Right renal pelvis (tissue), 4 donors: ENCODE measurements around the gene RNF224. TPM values are rescaled to one million over a fixed set of nuclear protein-coding genes. Genes with fewer than 3 reads are reported as not detected.

Experiments
- DNase-seq, 4 donors: peaks; one replicate each; pipeline ENCODE4 v3.0.0-alpha.2; 2013; ENCODE audit warnings: low read depth in 4 of 4, low spot score in 3 of 4, missing footprints in 1 of 4
- polyA plus RNA-seq, 4 donors: library from polyadenylated mRNA; unstranded; fragments of 120-200 nt; gene quantifications; one replicate each; pipeline ENCODE4 v1.2.1, GENCODE V29; 2013; ENCODE audit not compliant: insufficient read length in 4 of 4

Gene RNF224
- polyA plus RNA-seq, 4 donors: 5.1 to 14.5 (median 9.7) TPM

DNA sequence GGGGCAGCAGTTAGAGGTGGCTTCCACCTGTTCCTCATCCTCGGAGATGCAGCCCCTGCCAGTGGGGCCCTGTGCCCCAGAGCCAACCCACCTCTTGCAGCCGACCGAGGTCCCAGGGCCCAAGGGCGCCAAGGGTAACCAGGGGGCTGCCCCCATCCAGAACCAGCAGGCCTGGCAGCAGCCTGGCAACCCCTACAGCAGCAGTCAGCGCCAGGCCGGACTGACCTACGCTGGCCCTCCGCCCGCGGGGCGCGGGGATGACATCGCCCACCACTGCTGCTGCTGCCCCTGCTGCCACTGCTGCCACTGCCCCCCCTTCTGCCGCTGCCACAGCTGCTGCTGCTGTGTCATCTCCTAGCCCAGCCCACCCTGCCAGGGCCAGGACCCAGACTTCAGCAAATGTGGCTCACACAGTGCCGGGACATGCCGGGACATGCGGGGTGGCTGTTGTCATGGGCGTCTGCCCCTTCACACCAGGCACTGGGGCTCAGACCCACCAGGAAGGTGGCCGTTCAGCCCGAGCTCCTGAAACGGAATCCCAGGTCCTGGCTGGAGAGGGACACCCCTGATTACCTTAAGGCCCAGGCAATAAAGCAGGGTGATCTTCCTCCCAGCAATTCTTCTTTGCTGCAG, 1.5 kb upstream of the RNF224 start:
- DNase-seq: no peak

DNA sequence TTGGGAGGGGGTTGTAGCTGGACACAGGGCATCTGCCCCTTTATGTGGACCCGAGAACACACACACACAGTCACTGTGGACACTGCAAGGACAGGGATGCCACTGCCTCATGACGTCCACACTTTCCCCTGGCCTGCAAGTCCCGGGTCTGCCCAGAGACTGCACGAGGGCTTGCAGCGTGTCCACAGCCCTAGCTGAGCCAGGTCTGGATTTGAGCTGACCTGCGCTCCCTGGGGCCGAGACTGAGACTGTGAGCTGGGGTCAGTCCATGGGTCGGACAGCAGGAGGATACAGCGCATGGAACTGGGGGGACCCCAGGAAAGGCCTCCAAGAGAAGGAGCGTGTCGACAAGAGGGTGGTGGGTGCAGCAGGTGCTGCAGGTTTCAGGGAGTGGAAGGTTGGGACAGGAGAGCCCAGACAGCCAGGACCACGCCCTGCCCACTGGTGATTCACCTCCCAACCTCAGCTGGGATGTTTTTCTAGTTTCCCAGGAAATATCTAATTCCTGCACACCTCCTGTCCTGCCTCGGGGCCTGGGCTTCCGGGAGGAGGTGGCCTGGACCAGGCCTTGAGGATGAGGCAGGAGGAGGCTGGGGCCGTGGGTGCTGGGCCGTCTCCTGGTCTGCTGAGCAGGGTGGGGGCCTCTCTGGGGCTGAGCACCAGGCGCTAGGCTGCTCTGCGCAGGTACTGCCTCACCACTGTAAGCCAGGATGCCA, 806 bp upstream of the RNF224 start:
- no peak for DNase-seq

DNA sequence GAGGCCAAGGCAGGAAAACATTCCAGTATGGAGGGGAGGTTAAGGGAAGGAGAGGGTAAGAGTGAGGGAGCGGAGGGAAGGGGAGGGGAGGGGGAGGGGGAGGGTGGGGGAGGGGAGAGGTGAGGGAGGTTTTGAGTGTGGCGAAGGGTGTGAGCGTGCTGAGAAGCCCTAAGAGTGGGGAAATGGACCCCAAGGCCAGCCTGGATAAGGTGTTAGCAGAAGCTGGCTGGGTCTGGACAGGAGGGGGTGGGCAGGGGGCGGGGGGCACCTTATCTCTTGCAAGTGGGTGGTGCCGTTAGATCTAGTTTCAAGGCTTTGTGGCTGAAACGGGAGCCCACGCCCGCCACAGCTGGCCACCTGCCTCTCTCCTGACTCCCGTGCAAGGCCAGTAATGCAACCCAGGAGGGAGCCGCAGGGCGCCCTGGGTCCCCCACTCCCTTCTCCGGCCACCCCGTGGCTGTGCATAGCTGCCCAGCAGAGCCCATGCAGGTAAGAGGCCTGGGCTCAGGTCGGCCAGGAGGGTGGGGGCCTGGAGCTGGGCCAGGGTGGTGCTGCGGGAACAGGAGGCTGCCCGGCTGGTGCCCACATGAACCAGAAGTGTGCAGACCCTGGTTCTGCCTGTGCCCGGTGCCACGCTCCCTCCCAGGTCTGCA, 677 bp downstream of the RNF224 start:
- DNase-seq: no peak

DNA sequence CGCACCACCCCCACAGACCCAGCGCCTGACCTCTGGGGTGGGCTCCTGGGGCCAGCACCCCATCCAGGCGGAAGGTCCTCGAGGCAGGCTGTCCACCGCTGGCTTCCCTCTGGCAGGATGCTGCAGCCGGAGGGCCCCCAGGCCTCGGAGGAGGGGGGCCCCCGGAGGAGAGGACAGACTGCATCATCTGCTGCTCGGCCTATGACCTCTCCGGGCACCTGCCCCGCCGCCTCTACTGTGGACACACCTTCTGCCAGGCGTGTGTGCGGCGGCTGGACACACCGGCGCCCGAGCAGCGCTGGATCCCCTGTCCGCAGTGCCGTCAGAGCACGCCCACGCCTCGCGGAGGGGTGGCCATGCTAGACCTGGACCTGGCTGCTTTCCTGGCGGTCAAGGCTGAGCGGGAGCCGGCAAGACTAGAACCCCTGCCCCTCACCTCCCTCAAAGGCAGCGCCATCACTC, 1.2 kb downstream of the RNF224 start:
- no peak for DNase-seq

DNA sequence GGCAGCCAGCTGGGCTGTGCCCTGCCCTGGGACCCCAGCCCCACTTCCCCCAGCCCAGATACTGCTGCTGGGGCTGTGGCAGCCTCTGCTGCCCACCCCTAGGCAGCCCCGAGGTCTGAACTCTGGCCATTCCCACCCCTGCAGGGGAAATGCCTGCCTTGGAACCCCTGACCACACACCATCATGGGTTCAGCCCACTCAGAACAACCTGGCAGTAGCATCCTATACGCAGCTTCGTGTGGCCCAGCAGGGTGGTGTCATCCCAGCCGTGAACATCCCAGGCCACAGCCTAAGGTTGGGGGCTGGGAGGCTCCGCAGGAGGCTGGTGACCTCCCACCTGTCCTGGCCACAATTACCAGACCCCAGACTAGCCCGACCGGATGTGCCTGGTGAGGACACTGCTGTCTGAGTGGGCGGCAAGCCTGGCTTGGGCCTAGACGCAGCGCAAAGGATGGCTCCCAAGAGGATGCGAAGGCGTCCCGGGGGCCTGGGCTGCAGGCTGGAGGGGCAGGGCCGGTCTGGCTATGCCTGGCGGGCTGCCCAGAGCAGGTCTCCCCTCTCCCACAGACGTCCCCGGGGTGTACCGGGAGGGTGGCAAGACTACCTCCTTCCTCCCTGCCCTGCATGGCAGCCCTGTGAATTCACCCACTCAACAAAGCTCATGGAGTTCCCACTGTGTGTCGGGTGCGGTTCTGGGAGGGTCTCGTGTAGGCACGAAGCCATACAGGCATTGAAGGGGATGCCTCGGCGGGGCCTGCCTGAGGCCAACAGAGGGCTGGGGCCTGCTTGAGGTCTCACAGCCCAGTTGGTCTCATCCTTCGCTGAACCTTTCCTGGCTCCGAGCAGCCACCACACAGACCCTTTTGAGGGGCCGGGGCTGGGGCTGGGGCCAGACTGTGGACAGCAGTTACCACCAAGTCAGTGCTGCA, 1.9 kb downstream of the RNF224 start:
- no peak for DNase-seq

DNA sequence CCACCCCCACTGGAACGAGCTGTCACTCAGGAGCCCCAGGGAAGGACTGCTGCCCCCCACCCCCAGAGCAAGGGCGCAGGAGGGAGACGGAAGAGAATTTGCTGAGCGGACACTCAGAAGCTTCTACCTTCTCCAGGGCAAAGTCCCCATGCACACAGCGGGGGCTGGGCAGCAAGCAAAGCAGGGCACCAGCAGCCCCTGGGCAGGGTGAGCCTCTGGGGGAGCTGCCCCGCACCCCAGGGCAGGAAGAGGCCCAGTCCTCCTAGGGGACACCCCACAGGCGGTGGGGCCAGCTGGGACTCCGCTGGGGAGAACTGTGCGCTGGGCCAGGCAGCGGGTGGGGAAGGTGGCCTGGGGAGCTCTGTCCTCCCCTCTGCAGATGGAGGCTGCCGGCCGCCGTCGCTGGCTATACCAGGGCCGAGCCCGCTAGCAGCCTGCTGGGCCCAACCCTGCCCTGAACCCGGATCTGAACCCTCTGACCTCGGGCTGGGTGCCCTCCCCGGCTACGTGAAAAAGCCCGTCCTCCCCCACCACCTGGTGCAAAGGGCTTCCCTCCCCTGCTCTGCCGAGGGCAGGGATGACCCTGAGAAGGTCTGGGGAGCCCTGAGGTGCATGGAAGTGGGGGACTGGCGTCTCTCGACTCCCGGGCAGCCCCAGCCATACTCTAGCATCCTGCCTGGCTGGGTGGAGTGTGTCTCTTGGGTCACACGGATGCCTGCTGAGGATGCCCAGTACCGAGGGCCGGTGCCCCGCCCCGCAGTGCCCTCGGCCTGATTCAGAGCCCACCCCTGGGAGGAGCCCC, 2.8 kb downstream of the RNF224 start:
- no peak for DNase-seq

DNA sequence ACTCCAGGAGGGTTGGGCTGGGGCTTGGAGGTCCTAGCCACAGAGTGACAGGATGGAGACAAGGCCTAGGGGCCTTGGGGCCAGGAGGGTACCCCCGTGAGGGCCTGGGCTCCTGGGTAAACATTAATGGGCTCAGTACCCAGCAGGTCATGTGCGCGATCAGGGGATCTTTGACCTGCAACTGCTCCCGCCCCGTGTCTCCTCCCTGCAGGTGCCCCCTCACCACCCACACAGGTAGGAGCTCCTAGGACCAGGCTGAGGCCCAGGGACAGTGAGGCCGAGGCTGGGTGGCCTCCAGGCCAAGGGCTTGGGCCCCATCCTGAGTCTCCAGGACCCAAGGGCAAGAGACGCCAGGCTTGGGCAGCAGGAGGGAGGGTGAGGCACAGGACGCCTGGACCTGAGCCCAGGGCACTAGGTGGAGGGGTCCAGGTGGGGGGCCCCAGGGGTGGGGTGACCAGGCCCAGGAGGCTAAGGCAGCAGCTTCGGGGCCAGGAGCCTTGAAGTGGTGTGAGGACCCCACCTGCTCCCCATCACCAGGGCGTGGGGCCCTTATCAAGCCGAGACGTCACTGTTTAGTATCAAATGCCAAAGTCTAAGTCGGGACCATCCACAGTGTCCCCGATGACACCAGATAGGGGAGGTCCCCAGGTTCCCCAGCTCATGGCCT, 3.5 kb downstream of the RNF224 start, which contains the start of gene SLC34A3:
SLC34A3 (plus strand) TSS at position 197 of the 667 bp plus-strand sequence. CDS start 802 bp downstream, outside the sequence.
- no peak for DNase-seq

DNA sequence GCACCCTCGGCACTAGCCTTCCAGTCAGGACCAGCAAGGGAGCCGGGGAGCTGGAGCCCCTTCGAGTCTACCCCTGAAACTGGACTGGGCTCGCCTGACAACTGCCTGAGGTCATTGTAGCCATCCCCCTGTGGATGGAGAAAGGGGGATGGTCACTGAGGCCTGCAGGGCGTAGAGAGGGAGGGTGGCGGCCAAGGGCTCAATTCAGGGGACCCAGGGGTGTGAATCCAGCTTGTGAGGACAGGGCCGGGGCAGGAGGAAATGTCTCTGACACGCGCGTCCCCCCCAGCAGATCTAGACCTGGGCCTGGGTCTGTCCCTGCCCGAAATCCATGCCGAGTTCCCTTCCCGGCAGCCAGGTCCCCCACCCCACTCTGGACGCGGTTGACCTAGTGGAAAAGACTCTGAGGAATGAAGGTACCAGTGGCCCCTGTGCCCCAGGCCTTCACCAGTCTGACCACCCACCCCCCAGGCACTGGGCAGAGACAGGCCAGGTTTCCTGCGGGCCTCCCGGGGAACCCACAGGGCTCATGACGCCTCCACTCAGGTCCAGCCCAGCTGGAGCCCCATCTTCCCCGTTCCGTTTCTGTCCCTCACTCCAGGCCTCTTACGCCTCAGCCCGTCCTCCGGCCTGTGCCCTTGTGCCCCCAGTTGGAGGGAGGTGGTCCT, 4.2 kb downstream of the RNF224 start:
- no peak for DNase-seq

DNA sequence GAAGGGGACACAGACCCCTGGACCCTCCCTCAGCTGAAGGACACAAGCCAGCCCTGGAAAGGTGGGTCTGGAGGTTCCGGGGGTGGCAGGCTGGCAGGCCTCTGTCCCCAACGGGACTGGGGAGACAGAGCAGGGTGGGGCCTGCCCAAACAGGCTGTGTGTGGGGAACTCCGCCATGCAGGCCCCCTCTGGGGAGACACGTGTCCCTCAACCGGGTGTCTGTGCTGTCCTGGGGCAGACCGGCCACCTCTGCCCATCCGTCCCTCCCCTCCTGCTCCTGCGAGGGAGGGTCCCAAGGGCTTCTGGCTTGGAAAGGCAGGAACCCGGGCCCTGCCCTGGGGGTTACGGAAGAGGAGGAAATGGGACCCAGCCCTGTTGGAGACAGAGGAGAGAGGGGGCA, 4.8 kb downstream of the RNF224 start:
- no peak for DNase-seq

DNA sequence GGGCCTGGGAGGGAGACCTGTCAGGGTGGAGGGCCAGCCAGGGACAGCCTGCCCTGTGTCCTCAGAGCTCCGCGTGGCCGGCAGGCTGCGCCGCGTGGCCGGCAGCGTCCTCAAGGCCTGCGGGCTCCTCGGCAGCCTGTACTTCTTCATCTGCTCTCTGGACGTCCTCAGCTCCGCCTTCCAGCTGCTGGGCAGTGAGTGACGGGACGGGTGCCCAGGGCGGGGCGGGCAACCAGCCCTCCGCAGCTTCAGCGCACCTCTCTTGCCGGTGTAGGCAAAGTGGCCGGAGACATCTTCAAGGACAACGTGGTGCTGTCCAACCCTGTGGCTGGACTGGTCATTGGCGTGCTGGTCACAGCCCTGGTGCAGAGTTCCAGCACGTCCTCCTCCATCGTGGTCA, 5.2 kb downstream of the RNF224 start:
- DNase-seq: no peak

DNA sequence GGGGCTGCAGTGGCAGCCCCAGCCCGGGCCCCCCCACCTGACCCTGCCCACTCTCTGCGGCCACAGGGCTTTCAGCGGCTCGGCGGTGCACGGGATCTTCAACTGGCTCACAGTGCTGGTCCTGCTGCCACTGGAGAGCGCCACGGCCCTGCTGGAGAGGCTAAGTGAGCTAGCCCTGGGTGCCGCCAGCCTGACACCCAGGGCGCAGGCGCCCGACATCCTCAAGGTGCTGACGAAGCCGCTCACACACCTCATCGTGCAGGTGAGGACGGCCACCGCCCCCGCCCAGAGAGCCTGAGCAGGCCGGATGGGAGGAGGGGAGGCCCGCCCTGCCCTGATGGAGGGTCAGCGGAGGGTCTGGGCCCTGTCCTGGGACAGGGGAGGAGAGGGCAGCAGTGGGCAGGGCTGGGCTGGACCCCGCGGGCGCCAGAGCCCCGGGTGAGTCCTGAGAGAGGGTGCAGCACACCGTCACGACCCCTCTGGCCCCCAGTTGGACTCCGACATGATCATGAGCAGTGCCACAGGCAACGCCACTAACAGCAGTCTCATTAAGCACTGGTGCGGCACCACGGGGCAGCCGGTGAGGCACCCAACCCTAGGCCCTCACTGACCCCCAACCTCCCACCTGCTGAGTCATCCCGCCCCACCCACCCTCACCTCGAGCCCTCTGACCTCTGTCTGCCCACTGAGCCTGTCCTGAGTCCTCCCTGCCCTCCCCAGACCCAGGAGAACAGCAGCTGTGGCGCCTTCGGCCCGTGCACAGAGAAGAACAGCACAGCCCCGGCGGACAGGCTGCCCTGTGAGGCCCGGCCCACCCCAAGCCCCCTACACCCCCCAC, 6.1 kb downstream of the RNF224 start:
- no peak for DNase-seq

DNA sequence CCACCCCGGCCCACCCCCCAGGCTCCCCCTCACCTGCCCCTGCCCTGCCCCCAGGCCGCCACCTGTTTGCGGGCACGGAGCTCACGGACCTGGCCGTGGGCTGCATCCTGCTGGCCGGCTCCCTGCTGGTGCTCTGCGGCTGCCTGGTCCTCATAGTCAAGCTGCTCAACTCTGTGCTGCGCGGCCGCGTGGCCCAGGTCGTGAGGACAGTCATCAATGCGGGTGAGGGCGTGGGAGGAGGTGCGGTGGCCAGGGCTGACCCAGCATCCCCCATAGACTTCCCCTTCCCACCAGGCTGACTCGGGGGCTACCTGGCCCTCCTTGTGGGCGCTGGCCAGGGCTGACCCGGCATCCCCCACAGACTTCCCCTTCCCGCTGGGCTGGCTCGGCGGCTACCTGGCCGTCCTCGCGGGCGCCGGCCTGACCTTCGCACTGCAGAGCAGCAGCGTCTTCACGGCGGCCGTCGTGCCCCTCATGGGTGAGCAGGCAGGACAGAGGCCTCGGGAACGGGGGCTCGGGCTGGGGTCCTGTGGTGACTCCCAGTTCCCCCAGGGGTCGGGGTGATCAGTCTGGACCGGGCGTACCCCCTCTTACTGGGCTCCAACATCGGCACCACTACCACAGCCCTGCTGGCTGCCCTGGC, 6.9 kb downstream of the RNF224 start:
- DNase-seq: no peak

DNA sequence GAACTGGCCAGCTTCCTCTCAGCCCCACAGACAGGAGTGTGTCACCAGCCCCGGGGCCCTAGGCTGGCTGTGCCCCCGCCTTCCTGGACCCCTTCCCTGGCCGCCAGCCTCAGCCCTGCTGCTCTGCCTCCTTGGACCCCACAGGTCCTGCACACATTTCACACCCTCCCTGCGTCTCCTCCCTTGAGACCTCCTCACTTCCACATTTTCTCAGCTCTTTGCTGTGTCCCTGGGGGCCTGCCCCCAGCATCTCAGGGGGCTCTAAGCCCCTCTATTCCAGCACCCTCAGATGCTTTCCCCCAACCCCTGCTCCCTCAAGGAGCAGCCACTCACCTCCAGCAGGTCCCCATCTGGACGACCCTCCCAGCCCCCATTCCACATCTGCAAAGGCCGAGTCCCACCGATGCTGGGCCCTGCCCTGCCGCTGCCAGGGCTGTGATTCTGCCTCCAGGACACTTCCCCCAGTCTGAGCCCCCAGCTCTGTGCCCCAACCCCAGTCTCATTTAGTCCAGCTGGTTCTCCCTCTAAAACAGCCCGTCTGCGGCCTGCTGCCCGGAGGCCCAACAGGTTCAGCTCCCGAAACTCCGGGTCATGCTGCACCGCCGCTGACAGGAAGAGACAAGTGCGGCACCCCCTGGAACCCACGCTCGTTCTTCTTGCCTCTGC, 7.6 kb downstream of the RNF224 start:
- no peak for DNase-seq

DNA sequence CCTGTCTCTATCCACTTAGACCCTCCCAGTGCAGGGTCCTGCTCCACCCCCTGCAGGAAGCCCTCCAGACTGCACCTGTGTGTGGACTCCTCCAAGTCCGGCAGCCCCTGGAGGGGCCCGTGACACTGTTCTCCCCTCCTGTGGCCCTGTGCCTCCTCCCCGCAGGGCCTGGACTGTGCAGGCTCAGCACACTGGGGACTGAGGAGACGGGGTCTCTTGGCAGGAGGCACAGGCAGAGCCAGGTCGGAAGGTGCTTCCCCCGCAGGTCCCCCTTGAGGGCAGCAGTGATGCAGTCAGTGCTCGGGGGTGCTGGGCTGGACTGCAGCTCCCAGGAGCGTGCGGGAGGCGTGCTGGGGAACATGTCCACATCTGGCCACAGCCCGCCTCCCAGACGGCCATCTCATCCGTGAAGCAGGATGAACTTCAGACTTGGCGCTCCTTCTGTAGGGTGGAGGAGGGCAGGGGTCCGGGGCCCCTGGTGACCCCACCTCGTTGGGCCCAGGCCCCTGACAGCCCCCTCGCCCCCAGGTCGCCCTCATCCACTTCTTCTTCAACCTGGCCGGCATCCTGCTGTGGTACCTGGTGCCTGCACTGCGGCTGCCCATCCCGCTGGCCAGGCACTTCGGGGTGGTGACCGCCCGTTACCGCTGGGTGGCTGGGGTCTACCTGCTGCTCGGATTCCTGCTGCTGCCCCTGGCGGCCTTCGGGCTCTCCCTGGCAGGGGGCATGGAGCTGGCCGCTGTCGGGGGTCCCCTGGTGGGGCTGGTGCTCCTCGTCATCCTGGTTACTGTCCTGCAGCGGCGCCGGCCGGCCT, 8.3 kb downstream of the RNF224 start:
- DNase-seq: no peak

DNA sequence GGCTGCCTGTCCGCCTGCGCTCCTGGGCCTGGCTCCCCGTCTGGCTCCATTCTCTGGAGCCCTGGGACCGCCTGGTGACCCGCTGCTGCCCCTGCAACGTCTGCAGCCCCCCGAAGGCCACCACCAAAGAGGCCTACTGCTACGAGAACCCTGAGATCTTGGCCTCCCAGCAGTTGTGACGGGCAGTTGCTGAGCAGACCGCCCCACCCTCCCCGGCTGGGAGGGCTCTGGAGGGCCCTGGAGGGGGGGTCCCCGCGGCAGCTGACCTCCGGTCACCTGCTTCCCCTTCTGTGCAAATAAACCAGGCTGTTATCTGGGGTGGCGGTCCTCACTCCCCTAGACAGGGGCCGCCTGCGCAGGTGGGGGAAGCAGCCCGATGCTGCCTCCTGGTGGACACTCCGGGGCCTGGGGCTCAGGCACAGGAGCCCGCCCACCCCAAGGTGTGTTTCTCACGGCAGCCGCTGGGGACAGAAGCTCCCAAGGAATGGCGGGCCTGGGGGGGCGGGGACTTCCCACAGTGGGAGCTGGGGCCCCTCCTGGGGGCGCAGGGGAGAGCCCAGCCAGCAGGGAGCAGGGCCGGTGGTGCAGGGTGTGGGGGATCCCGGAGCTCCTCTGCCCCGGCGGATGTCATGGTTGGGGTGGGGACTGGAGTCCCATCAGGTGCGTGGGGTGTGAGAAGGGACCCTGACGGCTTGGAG, 9.1 kb downstream of the RNF224 start:
- DNase-seq: peak; percentile 67 to 81 (median 72)
